C1 segment of cervical spinal cord (tissue), 14 donors: ENCODE measurements around the gene CLCN1.
A peak's percentile ranks its signal among the peaks of the same experiment; 100 is the strongest.
"Not testable (repeated sequence)": the region's sequence is repeated elsewhere in the genome, so short reads cannot be mapped to it uniquely, and the experiment has no call there.

ENCODE experiments used
- DNase-seq, 14 donors: peaks; one replicate each; lab custom pipeline; 2025; lab: John Stamatoyannopoulos, UW

Gene CLCN1

DNA sequence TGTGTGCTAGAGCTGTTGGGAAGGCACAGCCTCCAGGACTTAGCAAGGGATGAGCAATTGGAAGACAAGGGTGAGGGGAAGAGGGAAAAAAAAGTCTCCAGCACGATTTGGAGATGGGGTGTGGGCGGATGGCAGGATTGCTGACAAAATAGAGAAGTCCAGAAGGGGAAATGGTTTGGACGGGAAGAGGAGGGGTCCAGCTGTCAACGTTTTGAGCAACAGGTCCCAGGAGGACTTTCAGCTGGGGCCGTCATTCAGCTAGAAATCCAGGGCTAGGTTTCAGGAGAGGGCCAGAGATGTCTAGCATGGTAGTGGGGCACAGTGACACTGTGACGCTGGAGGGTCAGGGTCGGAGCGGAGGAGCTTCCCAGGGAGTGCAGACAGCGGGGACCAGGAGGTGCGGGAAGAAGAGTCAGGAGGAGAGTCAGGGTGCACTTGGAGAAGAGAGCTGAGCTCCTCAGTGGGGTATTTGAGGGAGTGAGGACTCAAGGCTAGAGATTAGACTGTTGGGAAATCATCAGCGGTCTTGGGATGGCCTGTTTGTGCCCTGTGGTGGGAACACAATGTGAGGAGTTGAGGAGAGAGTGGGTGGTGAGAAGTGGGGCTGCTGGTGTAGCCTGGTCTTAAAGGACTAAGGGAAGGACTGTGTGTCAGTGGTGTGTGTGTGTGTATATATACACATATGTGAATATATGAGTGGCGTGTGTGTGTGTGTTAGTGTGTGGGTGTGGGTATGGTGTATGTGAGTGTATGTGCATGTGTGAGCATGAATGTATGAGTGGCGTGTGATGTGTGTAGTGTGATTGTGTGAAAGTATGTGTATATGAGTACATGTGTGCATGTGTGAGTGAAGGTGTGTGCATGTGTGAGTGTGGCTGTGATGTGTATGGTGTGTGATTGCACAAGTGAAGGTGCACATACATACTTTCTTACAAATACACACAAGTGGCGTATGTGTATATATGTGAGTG is 69.0 kb downstream of the CLCN1 start:
- DNase-seq = no peak

DNA sequence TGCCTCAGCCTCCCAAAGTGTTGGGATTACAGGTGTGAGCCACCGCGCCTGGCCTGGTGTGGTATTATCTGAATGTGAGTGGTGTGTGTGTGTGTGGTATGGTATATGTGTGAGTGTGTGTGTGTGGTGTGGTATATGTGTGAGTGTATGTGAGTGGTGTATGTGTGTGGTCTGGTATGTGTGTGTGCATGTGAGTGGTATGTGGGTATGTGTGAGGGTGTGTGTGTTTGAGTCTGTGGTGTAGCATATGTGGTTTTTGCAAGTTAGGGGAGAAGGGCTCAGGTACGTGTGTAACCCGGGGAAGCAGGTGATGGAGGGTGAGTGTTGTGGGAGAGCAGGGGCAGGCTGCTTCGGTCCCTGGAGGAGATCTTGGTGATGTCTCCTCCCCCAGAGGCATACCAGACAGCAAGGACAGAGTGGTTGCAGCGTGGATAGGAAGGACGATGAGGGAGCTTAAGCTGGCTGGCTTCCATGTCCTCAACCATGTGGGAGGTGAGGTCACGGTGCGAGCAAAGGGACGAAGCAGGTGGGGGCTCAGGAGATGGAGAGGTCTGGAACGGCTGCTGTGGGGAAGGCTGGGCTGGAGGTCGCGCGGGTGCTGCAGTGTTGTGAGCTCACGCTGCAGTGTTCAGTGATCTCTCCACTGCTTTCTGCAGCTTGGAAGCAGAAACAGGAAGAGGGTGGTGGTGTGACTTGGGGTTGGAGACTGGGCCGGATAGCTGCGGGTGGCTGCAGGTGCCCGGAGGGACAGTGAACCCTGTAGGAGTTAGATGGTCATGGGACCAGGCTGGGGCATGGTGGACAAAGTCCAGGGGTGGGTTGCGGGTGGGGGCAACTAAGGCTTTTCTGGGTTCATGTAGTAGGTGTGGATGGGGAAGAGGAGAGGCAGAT is 70.2 kb downstream of the CLCN1 start:
- DNase-seq = peak in 2 of 14 donors; percentile 8 to 39

DNA sequence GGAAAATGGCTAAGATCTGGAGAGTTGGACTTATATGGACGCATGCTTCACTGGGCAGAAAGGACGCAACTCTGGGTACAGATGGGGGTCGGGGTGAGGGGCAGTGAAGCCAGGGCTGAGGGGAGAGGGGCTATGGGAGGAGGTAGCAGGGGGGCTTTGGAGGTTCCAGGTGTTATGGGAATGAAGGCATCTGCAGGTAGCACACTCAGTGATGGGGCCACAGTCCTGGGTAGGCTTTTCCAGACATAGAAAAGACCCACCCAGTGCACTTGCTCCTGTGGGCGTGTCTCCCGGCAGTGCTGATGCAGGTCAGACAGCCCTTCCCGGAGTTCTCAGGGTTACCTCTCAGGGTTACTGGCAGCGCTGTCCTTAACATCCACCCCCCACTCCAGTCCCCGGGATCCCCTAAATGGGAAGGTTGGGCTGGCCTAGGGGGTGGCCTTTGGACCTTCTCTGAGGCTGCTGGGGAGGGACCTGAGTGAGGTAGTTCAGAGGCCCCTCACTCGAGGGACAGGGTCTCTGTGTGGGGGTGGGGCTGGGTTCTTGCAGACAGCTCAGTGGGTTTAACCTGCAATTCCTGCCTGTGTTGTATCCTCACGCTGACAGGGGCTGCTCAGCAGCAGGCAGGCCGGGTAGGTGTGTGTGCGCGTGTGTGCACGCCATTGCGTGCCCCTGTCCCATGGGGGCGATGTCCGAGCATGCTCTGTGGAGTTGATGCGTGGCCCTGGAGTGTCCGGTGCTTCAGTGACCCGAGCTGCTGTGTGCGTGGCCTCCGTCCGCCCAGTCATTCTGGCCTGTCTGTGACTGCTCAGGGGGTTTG is 71.5 kb downstream of the CLCN1 start:
- no peak for DNase-seq

DNA sequence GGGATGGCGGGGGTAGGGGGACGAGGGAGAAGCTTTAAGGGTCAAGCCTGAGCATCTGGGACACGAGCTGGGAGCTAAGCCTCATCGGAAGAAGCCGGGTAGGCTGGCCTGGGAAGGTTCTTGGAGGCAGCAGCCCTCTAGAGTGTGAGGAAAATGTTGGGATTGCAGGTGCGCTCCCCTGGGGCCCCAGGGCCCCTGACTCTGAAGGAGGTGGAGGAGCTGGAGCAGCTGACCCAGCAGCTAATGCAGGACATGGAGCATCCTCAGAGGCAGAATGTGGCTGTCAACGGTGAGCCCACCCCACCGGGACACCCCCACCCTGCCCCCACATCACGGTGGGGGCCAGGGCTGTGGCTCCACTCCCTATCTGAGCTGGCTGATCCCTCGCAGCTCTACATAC is 72.1 kb downstream of the CLCN1 start:
- no peak for DNase-seq

DNA sequence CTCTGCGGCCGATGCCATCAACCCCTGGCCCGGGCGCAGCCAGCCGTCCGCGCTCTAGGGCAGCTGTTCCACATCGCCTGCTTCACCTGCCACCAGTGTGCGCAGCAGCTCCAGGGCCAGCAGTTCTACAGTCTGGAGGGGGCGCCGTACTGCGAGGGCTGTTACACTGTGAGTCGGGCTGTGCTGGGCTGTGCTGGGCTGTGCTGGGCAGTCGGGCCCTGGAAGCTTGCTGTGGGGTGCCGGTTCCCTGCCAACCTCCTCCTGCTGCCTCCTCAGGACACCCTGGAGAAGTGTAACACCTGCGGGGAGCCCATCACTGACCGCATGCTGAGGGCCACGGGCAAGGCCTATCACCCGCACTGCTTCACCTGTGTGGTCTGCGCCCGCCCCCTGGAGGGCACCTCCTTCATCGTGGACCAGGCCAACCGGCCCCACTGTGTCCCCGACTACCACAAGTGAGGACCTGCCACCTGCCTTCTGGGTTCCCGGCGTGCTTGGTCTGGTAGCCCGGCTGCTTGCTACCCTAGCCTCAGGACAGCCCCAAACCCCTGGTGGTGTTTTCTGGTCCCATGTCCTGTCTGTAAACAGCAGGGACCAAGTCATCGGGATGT is 72.7 kb downstream of the CLCN1 start:
- DNase-seq = peak in 1 of 14 donors; percentile 11

DNA sequence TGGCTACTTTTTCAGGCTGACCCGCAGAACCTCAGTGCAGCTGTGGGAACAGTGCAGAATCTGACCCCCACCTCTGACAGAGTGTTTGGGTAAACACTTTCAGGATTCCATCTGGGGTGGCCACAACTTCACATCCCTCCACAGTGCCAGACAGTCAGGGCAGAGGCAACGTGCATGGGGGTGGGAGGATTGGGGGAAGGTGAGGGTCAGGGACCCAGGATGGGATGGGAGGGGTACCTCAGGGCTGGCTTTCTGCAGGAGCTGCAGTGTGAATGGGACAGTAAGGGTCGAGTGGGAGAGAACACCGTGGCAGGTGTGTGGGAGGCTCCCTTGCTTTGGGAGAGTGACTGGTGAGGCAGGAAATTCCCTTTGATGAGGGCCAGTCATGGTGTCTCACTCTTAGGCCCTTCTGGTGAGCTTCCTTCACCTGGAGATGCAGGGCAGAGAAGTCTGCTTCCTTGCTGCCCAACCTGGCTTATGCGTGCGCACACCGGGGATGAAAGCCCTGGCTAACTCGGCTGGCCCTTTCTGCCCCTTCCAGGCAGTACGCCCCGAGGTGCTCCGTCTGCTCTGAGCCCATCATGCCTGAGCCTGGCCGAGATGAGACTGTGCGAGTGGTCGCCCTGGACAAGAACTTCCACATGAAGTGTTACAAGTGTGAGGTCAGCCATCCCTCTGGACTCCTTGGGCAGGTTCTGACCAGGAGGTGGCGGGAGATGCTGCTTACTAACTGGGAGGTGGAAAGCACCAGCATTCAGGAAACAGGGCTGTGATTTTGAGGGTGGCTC is 73.6 kb downstream of the CLCN1 start:
- DNase-seq = peak in 1 of 14 donors; percentile 40

DNA sequence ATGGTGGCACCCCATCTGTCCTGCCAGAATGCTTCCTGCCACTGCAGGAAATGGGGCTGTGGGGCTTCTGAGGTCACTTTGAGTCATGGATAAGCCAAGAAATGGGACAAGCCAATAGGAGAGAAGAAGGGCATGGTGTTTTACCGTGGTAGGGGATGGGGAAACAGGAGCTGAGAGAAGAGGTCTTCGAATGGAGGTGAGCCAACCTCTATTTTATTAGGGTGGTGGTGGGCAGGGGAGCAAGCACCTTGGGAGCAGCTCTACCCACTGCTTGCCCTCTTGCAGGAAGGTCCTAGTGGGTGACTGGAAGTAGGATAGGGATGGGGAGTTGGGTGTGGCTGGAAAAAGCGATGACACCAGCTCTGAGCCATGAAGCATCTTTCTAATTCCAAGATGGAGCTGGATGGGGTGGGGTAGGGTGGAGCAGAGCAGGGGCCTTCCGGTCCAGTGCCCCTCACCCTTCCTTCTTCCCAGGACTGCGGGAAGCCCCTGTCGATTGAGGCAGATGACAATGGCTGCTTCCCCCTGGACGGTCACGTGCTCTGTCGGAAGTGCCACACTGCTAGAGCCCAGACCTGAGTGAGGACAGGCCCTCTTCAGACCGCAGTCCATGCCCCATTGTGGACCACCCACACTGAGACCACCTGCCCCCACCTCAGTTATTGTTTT is 74.3 kb downstream of the CLCN1 start:
- DNase-seq = no peak

DNA sequence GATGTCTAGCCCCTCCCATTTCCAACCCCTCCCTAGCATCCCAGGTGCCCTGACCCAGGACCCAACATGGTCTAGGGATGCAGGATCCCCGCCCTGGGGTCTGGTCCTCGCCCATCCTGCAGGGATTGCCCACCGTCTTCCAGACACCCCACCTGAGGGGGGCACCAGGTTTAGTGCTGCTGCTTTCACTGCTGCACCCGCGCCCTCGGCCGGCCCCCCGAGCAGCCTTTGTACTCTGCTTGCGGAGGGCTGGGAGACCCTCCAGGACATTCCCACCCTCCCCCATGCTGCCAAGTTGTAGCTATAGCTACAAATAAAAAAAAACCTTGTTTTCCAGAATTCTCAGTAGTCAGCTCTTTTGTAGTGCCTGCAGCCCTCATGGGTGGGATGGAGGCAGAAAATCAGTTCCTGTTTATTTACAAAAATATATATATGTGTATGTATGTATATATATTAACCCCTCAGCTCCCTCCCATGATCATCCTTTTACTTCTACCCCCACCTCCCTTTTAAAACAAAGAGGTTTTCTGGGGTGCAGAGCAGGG is 74.9 kb downstream of the CLCN1 start:
- no peak for DNase-seq

DNA sequence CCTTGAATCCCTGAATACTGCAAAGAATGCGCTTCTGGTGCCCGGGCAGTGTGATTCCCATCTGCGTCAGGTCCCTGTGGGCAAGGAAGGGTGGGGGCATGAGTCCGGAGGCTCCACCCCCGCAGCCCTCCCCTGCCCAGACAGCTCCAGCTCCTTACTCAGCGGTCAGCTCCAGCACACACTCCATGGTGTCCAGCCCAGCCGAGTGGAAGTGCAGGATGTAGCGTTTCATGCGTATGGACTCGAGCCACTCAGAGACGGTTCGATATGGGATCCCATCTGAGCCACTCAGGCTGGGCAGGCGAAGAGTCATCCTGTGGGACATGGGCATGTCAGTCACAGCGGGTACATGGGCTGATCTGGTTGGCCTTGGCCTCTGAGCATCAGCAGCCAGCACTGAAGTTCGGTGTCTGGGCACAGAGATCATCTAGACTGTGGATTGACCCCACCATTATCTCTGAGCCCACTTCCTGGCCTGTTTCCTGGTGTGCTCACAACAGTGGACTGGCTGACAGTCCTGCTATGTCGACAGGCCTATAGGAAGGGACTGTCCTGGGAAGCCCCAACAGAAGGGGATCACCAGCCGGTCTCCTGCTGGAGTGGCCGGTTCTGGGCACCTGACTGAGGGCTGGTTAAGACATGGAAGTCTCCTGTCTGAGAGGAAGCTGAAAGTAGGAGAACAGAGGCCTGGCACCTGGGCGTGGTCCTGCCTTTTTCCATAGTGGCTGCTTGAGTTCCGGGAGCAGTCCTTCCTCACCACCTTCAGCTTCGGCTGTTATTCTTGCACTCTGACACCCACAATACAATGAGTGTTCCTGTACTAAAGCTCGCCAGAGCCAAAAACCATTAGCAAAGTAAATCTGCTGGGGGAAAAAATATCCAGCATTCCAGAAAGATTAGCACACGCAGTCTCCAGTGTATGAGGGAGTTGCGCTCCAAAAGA is 75.8 kb downstream of the CLCN1 start:
- DNase-seq = no peak

DNA sequence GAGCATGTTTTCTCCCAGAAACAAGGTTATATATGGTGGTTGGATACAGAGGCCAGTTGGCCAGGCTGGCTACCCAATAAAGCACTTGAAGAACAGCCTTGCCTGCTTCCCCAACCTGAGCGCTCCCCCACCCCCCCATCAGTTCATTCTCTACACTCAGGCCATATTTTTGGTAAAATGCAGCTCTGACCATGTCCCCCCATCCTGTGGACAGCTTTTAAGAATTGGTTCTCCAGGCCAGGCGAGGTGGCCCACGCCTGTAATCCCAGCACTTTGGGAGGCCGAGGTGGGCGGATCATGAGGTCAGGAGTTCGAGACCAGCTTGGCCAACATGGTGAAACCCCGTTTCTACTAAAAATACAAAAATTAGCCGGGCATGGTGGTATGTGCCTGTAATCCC is 76.5 kb downstream of the CLCN1 start:
- DNase-seq = not testable (repeated sequence)

DNA sequence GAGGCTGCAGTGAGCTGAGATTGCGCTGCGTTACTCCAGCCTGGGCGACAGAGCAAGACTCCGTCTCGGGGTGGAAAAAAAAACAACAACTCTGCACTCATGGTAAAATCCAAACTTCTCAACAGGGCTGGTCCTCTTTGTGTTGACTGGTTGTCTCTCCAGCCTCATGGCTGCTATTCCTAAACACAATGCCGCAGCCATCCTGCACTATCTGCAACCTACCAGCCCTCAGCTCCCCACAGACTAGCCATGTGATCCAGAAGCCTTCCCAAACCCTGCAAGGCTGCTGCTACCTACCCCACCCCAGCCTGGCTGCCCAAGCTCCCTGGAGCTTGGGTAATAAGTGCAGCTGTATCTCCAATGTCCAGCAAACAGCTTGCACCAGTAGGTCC is 77.0 kb downstream of the CLCN1 start:
- no peak for DNase-seq

DNA sequence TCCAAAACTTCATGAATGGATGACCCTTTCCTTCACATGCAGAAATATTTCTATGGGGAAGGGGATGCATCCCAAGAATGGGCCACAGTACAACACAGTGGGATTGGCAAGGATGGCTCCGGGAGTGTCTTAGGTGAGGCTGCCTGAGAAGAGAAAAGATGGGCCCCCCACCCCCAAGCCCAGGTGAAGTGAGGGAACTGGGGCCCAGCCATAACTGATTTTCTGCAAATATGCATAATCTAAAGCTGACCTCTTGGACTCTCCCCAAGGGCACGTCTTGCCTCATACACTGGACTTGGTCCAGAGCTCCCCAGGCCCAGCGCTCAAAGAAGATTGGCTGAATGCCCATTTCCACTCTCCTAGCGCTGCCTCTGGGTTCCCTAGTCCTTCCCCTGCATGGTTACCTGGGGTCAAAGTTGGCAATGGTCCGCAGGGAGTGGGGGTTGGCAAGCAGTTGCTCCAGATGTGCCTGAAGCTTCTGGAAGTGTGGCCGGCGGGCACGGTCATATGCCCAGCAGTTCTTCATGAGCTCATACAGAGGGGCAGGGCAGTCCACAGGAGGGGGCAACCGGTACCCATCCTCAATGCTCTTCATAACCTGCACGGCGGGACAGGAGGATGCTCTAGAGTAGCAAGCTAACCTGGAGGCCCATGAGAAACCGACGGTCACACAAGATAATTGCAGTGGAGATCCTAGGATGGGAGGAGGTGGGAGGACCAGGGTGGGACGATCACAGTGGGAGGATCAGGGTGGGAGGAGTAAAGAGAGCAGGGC is 77.5 kb downstream of the CLCN1 start:
- no peak for DNase-seq

DNA sequence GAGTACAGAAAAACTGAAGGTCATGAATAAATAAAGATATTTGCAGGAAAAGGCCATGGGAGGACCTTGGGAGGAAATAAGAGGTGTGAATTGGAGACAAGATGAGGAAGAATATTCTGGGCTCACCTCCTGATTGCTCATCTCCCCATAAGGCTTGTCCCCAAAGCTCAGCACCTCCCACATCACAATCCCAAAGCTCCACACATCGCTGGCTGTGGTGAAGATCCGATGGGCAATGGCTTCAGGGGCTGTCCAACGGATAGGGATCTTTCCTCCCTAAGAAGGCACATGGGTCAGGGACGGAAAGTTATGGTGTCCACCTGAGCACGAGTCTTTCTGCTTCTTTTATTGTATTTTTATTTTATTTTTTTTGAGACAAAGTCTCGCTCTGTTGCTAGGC is 78.2 kb downstream of the CLCN1 start:
- DNase-seq = no peak

DNA sequence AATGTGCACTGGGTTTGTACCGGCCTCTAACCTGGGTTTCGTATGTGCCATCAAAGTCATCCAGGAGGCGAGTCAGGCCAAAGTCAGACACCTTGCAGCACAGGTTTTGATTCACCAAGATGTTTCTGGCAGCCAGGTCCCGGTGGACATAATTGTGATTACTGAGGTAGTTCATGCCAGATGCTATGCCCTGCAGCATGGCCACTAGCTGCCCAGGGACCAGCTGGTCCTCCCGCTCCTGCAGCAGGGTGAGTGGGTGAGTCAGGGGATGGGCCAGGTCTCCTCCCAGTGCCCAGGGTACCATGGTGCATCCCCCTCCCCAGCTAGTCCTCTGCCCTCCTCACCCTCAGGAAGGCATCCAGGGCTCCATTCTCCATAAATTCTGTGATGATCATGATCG is 78.9 kb downstream of the CLCN1 start:
- no peak for DNase-seq

DNA sequence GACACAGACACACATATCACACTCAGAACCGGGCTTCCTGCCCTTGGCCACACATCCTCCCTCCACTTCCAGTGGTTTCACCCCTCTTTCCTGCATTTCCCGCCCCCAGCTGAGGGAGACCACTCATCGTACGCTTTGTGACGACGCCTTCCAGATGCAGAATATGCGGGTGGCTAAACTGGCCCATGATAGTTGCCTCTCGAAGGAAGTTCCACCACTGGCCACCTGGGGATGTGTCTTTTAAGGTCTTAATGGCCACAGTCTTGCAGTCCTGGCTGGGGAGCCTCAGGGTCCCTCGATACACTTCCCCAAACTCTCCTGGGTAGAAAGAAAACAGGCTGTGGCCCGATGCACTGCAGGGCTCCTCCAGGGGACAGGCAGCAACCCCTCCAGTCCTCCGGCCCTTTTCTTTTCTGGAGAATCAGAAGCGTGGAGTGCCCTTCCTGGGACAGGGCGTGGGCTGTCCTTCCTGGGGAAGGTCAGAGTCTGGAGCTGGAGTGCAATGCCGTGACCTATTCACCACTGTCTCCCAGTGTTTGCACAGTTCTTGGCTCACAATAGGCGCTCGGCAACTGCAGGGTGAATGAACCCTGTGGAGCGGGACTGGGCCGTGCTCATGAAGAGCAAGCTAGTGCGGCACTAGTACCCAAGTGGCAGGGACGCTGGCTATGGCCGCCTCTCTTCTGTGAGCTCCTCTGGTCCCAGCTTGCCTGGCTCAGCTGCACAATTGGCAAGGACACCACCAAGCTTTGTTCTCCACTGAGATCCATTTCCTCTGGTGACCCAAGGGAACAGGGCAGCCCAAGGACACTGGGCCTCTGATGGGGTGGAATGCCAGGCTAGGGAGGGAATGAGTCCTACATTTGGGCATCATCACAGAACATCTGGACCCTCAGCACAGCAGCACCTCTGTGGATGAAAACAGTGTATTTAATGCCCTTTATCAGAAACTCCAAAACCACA is 79.6 kb downstream of the CLCN1 start:
- peak in 1 of 14 donors; percentile 10 for DNase-seq

DNA sequence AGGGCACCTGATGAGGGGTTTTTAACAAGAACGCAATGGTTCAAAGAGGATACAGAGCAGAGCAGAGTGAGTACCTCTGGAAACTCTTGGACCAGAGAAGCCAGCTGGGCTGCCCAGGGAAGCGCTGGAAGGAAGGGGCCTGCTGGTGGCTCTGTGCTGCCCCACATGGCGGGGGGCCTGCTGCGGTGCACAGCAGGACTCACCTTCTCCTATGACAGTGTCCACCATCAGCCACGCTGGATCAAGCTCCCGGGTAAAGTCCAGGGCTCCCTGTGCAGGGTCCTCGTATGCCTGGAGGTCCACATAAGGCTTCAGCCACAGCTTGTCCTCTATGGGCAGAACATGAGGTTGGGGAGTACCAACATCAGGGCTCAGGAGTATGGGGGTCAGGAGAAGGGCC is 80.3 kb downstream of the CLCN1 start:
- no peak for DNase-seq
